ENCODE measurements around the gene PPP1R18.
"Not testable (repeated sequence)": the region's sequence is repeated elsewhere in the genome, so short reads cannot be mapped to it uniquely, and the experiment has no call there.

PPP1R18 gene, protein sequence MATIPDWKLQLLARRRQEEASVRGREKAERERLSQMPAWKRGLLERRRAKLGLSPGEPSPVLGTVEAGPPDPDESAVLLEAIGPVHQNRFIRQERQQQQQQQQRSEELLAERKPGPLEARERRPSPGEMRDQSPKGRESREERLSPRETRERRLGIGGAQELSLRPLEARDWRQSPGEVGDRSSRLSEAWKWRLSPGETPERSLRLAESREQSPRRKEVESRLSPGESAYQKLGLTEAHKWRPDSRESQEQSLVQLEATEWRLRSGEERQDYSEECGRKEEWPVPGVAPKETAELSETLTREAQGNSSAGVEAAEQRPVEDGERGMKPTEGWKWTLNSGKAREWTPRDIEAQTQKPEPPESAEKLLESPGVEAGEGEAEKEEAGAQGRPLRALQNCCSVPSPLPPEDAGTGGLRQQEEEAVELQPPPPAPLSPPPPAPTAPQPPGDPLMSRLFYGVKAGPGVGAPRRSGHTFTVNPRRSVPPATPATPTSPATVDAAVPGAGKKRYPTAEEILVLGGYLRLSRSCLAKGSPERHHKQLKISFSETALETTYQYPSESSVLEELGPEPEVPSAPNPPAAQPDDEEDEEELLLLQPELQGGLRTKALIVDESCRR

DNA sequence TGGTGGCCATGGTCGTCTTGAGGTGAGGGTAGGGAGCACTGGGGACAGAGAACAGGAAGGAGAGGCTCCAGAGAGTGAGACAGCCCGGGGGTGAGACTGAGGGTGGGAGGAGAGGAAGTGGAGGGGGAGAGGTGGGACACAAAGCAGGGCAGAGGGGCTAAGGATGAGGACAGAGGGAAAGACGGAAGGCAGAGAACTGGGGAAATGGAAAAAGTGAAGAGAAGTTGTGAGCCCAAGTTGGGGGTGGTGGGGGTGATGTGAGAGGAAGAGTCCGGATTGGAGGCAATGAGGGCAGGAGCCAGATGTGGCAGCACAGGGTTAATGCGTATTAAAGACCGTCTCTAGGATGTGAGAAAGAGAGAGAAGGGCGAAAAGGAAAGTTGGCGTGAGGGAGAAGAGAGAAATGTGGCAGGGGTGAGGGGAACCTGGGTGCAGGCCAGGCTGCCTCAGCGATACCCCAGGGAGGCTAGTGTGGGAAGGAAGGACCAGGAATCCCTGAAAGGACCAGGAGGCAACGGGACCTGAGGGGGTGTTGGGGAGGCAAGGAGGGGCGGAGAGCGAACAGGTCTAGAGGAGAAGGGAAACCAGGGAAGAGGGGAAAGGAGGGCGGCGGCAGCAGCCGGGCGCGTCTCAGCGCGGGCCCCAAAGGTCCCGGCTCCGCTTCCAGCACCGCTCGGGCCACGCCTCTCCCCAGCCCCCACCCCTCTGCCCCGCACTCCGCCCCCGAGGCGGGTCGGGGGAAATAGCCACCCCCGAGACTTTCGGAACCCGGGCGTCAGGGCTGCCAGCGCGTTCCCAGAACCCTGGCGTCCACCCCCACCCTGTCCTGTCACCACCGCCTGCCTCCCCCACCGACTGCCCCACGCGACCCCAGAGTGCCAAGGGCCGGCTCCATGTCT lies at the start of gene PPP1R18:
Gene PPP1R18 (minus strand): TSS at position 637 of the 899 bp plus-strand sequence. CDS start 627 bp downstream, at position 10.
- peak; percentile 64 to 77 for DNase-seq (ENCODE audit: low read depth in 2 of 2)

DNA sequence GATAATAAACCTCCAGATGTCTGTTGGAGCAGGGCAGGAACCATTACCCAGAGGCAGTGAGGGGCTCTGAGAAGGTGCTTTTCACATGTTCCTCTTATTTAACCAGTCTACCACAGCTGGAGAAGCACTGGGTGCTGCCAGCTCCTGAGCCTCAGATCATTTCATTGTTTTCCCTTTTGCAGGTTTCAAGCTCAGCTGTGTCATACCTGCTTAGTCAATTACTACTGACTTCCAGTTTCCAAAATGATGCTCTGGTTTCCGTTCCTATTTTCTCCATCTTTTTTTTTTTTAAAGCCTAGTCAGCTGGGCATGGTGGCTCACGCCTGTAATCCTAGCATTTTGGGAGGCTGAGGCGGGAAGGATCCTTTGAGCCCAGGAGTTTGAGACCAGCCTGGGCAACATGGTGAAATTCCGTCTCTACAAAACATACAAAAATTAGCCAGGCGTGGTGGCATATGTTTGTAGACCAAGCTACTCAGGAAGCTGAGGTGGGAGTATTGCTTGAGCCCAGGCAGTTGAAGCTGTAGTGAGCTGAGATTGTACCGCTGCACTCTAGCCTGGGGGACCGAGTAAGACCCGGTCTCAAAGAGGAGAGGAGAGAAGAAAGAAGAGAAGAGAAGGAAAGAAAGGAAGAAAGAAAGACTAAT lies 49.3 kb upstream of the PPP1R18 start:
- no peak for DNase-seq (ENCODE audit: low read depth in 2 of 2)

DNA sequence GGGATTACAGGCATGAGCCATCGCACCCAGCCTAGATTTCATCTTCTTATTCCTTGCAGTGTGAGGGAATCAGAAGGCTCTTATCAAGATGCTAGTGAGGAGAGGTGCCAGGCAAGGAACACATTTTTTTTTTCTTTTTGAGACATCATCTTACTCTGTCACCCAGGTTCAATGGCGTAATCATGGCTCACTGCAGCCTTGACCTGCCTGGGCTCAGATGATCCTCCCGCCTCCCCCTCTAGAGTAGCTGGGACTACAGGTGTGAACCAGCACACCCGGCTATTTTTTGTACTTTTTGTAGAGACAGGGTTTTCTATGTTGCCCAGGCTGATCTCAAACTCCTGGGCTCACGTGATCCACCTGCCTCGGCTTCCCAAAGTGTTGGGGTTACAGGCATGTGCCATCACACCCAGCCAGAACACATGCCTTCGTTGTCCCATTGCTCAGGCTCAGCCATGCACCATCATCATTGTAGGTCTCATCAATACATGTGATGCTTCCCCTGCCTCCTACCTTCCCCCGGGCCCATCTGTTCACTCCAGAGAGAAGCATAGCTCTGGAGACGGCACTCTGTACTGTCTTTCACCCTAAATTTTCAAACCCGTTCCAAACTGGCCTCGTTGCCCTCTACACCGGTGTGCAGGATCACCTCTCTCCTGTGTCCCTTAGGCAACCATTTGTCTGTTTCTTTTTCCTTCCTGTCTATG lies 45.9 kb upstream of the PPP1R18 start:
- DNase-seq (ENCODE audit: low read depth in 2 of 2) = no peak

DNA sequence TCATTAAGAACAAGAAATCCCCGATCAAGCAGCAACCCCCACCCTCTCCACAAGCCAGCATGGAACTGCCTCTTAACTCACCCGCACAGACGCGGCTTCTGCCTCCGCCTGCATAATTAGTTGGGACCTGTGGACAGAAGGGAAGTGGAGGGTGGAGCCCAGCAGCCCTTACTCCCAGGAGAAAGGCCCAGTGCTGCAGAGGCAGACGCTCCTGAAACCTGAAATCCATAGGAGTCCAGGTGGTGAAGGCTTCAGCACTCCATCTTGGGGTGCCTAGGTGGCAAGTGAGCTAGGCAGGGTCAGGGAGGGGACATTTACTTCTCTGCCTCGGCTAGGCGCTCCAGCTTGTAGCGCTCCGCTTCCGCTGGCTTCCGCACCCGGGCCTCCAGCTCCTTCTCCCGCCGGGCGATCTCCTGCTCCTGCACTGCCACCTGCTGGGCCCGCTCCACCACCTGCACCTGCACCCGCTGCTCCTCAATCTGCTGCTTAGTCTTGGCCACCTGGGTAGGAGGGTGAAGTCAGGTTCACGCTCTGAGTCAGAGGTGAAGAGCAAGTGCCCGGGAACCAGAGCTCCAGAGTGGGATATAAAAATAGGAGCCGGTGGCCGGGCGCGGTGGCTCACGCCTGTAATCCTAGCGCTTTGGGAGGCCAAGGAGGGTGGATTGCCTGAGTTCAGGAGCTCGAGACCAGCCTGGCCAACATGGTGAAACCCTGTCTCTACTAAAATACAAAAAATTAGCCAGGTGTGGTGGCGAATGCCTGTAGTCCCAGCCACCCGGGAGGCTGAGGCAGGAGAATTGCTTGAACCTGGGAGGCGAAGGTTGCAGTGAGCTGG lies 44.4 kb upstream of the PPP1R18 start:
- DNase-seq (ENCODE audit: low read depth in 2 of 2) = peak; percentile 60 to 72

DNA sequence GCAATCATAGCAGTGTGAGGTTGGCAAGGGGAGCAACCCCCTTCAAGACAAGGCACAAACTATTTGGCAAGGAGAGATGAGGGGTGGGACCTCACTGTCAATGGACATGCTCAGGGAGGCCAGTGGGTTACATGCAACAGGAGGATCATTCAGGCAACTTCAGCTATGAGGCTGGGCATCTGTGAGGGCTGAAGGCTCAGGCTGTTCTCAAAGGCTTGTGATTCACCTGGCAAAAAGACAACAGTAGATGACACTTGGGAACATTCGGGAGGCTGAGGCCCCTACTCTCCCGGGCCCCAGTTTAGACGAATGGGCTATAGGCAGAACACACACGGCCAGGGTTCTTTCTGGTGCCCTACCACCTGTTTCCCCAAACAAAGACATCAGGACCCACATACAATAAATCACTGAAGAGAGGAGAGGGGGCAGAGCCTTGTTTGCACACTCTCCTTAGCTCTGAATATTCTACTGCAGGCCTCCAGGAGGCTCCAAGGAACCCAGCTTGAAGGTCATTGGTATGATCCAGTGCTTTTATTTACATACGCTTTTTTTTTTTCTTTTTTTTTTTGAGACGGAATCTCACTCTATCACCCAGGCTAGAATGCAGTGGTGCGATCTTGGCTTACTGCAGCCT lies 41.6 kb upstream of the PPP1R18 start:
- DNase-seq (ENCODE audit: low read depth in 2 of 2) = no peak

DNA sequence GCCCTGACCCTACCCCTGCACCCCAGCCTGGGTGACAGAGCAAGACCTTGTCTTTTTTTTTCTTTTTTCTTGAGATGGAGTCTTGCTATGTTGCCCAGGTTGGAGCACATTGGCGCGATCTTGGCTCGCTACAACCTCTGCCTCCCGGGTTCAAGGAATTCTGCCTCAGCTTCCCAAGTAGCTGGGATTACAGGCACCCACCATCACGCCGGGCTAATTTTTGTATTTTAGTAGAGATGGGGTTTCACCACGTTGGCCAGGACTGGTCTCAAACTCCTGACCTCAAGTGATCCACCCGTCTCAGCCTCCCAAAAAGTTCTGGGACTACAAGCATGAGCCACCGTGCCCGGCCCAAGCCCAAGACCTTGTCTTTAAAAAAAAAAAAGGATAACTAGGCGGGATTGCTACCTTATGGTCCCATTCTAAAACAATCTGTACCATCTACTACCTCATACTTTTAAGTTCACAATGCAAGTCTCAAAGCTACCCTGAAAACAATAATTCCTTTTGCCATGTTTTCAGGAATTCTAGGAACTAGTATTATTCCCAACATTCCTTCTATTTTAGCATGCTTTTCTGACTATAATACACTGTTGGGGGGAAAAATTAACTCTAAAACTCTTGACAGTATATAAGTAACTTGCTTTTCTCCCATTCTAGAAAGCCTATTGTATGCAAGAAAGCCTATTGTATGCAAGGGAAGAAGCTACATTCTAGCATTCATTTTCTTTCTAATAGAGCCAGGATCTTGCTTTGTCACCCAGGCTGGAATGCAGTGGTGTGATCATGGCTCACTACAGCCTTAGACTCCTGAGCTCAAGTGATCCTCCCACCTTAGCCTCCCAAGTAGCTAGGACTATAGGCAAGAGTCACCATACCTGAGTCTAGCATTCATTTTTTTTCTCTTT lies 40.3 kb upstream of the PPP1R18 start:
- DNase-seq (ENCODE audit: low read depth in 2 of 2) = no peak

DNA sequence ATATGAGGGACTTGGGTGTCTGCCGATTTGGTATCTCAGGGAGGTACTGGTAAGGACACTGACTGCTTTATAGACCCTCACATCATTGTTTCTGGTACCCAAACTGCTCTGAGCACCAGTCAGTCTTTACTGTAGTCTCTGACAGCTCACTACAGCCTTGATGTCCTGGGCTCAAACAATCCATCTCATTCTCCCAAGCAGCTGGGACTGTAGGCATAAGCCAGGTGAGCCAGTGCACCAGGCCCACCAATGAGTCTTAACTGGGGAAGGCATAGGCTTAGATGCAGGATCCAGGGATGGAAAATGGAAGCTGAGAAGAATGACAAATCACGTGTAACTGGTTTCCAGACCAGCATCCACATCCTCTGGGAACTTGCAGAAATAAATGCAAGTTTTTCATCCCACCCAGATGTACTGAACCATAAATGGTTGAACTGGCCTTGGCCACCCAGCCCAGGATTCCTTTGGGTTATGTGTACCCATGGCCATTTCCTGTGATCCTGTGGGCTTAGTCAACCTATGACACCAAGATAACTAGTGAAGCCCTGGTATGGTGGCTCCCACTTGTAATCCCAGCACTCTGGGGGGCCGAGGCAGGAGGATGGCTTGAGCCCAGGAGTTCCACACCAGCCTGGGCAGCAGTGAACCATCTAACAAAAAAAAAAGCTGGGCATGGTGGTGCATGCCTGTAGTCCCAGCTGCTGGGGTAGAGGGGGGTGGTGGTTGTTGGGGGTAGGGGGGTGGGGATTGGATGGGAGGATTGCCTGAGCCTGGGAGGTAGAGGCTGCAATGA lies 39.5 kb upstream of the PPP1R18 start:
- no peak for DNase-seq (ENCODE audit: low read depth in 2 of 2)

DNA sequence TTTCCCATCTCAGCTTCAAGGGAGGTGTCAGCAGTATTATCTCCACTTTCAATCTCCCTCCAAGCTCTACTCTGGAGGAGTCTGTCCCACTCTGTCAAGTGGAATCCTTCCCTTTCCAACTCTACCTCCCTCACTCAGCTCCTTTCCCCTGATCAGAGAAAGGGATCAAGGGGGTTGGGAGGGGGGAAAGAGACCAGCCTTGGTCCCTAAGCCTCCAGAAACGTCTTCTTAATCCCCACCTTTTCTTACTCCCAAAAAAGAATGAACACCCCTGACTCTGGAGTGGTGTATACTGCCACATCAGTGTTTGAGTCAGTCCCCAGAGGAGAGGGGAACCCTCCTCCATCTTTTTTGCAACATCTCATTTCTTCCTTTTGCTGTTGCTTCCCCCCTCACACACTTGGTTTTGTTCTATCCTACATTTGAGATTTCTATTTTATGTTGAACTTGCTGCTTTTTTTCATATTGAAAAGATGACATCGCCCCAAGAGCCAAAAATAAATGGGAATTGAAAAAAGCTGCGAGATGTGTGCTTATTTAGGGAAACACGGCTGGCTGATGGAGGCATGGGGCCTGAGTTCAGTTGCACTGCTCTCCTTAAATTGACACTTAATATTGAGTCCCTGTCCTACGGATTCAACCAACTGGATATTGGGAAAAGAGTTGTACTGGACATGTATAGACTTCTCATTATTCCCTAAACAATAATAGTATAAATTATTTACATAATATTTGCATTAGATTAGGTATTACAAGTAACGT lies 38.6 kb upstream of the PPP1R18 start:
- DNase-seq (ENCODE audit: low read depth in 2 of 2) = no peak

DNA sequence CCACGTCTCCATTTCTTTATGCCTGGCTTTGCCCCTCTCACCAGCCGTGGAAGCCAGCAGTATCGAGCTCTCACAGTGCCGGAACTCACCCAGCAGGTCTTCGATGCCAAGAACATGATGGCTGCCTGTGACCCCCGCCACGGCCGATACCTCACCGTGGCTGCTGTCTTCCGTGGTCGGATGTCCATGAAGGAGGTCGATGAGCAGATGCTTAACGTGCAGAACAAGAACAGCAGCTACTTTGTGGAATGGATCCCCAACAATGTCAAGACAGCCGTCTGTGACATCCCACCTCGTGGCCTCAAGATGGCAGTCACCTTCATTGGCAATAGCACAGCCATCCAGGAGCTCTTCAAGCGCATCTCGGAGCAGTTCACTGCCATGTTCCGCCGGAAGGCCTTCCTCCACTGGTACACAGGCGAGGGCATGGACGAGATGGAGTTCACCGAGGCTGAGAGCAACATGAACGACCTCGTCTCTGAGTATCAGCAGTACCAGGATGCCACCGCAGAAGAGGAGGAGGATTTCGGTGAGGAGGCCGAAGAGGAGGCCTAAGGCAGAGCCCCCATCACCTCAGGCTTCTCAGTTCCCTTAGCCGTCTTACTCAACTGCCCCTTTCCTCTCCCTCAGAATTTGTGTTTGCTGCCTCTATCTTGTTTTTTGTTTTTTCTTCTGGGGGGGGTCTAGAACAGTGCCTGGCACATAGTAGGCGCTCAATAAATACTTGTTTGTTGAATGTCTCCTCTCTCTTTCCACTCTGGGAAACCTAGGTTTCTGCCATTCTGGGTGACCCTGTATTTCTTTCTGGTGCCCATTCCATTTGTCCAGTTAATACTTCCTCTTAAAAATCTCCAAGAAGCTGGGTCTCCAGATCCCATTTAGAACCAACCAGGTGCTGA lies 37.6 kb upstream of the PPP1R18 start:
- not testable (repeated sequence) for DNase-seq (ENCODE audit: low read depth in 2 of 2)

DNA sequence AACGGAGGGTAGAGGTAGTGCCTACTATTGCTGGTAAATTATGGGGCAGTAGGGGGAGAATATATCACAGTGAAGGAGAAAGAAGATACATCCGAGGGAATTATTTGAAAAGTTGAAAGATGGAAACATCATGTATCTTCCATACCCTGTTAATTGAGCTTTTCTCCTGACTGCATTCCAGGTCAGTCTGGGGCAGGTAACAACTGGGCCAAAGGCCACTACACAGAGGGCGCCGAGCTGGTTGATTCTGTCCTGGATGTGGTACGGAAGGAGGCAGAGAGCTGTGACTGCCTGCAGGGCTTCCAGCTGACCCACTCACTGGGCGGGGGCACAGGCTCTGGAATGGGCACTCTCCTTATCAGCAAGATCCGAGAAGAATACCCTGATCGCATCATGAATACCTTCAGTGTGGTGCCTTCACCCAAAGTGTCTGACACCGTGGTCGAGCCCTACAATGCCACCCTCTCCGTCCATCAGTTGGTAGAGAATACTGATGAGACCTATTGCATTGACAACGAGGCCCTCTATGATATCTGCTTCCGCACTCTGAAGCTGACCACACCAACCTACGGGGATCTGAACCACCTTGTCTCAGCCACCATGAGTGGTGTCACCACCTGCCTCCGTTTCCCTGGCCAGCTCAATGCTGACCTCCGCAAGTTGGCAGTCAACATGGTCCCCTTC lies 36.9 kb upstream of the PPP1R18 start:
- DNase-seq (ENCODE audit: low read depth in 2 of 2) = not testable (repeated sequence)

DNA sequence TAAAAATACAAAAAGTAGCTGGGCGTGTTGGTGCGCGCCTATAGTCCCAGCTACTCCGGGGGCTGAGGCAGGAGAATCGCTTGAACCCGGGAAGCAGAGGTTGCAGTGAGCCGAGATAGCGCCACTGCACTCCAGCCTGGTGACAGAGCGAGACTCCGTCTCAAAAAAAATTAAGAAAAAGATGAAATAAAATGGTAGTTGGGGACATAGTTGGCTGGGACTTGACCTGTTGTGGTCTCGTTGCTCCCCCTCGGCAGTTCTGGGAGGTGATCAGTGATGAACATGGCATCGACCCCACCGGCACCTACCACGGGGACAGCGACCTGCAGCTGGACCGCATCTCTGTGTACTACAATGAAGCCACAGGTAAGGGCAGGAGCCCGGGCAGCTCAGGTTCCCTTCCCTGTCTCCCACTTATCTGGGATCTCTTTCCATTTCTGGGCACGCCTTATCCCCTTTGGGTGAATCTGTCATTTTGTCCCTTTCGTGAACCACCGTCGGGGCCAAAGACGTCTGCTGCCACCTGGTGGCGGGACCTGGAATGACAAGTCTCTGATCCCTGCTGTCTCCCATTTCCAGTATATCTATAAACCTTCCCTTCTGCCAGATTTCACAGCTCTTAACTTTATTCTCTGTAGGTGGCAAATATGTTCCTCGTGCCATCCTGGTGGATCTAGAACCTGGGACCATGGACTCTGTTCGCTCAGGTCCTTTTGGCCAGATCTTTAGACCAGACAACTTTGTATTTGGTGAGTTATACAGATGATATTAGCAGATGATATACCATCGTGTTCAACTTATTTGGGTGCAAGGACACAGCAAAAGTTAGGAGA lies 36.1 kb upstream of the PPP1R18 start:
- peak; percentile 74 for DNase-seq (ENCODE audit: low read depth in 2 of 2)

DNA sequence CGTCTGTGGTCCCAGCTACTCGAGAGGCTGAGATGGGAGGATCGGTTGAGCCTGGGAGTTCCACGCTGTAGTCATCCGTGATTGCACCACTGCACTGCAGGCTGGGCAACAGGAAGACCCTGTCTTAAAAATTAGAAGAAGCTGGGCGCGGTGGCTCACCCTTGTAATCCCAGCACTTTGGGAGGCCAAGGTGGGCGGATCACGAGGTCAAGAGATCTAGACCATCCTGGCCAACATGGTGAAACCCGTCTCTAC lies 35.5 kb upstream of the PPP1R18 start:
- DNase-seq (ENCODE audit: low read depth in 2 of 2) = not testable (repeated sequence)

DNA sequence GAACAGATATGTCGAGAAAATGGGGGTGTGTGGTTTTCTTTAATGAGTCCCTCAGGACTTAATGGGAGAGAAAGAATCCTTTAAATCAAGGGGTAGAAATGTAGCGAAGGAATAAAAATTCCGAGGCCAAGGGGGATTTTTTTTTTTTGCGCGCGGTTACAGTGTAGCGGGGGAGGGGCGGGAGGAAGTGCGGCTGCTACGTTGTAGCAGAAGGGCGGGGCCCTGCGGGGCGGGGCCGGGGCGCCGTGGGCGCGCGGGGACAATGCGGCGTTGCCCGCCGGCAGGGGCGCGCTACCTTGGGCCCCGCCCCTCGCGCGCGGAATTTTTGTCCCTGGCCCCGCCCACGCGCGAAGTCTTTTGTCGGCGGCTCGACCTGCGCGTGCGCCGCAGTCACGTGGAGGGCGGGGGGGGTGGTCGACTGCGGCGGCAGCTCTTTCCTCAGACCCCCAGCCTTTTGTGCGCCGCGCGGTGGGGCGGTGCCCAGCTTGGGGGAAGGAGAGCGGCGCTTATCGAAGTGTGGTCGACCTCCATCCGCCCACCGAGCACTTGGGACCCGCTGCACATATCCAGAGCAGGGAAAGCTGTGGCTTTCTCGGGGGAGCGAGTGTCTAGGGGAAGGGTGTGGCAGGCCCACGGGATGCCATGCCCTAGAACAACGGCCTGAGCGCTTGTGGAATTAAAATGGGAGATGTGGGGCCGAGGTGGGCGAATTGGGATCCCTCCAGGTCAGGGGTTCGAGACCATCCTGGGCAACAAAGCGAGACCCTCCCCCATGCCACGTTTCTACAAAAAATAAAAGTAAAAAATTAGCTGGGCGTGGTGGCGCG lies 35.0 kb upstream of the PPP1R18 start:
- peak; percentile 93 to 95 for DNase-seq (ENCODE audit: low read depth in 2 of 2)

DNA sequence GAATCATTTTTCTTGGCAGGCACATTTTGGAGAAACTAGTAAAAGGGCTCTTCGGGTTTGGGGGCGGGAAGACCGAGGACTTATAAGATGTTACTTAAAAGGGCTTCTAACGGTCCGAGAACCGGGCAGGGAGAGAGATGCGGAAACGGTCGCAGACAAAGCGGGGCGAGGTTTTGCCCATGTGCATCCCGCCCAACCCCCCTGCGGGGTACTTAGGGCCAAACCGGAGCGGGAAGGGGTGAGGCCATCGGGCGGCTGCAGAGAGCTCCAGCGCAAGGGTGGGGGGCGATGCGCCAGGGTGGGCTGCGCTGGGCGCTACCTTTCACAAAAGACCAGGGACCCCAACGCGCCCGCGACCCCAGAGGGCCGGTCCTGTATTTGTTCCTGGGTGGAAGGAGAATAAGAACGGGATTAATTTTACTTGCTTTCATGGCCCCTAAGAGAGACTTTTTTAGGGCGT lies 34.3 kb upstream of the PPP1R18 start:
- DNase-seq (ENCODE audit: low read depth in 2 of 2) = peak in 1 of 2 donors; percentile 24
